ENCODE results near the gene CFAP53. TPM values are rescaled to one million over a fixed set of nuclear protein-coding genes. Genes with fewer than 3 reads are reported as not detected.
"Not testable (repeated sequence)": the region's sequence is repeated elsewhere in the genome, so short reads cannot be mapped to it uniquely, and the experiment has no call there.

CFAP53 gene
- total RNA-seq, 1 experiment from 2014 or later = 0.94 TPM

- TF ChIP-seq, protein P1, sequence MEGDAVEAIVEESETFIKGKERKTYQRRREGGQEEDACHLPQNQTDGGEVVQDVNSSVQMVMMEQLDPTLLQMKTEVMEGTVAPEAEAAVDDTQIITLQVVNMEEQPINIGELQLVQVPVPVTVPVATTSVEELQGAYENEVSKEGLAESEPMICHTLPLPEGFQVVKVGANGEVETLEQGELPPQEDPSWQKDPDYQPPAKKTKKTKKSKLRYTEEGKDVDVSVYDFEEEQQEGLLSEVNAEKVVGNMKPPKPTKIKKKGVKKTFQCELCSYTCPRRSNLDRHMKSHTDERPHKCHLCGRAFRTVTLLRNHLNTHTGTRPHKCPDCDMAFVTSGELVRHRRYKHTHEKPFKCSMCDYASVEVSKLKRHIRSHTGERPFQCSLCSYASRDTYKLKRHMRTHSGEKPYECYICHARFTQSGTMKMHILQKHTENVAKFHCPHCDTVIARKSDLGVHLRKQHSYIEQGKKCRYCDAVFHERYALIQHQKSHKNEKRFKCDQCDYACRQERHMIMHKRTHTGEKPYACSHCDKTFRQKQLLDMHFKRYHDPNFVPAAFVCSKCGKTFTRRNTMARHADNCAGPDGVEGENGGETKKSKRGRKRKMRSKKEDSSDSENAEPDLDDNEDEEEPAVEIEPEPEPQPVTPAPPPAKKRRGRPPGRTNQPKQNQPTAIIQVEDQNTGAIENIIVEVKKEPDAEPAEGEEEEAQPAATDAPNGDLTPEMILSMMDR (IDR thresholded peaks at IDR 0.05; ENCODE audit: unreplicated experiment) = no peak
- H3K9me3 Mint-ChIP-seq (ENCODE audit: low read depth, unreplicated experiment) = no peaks in the 10 kb centered on the region
- H3K4me1 Mint-ChIP-seq (ENCODE audit: low read depth, unreplicated experiment) = peaks cover 26% of the 10 kb centered on the region
- CTCF ChIA-PET = no interaction called here
- no TSS peak for BruUV-seq (replicated peaks)
- no peak for DNase-seq
- no peak overlapping the region for H3K27ac Mint-ChIP-seq (ENCODE audit: unreplicated experiment)
- intact Hi-C loops (cut with micrococcal nuclease; ENCODE audit: unreplicated experiment) = no loop called here
- H3K4me3 Mint-ChIP-seq (ENCODE audit: low read depth, unreplicated experiment) = no peak overlapping the region
- H3K27me3 Mint-ChIP-seq (ENCODE audit: unreplicated experiment) = no peaks in the 10 kb centered on the region
- H3K36me3 Mint-ChIP-seq (ENCODE audit: insufficient read depth, unreplicated experiment) = peaks cover 8% of the 10 kb centered on the region
Observed at GRCh38 chr18:50312296-50313030, 46.2 kb upstream of the CFAP53 start.

- Mint-ChIP-seq H3K4me3 (ENCODE audit: low read depth, unreplicated experiment) (no peak overlapping the region), H3K4me1 (ENCODE audit: low read depth, unreplicated experiment) (peaks cover 34% of the 10 kb centered on the region), H3K27ac (ENCODE audit: unreplicated experiment) (no peak overlapping the region), H3K9me3 (ENCODE audit: low read depth, unreplicated experiment) (no peaks in the 10 kb centered on the region), H3K27me3 (ENCODE audit: unreplicated experiment) (no peaks in the 10 kb centered on the region), H3K36me3 (ENCODE audit: insufficient read depth, unreplicated experiment) (peaks cover 16% of the 10 kb centered on the region)
- no TSS peak for BruUV-seq (replicated peaks)
- TF ChIP-seq, protein P1 (IDR thresholded peaks at IDR 0.05; ENCODE audit: unreplicated experiment) = no peak
- CTCF ChIA-PET = interaction anchor here (0.5 to 0.8 kb wide), 2 partner anchors 39 to 45 kb away, joined by 3 to 4 read pairs; no protein-coding TSS in a partner anchor
- intact Hi-C loops (cut with micrococcal nuclease; ENCODE audit: unreplicated experiment) = no loop called here
- DNase-seq = peak; percentile 28
Observed at GRCh38 chr18:50311650-50312049, 45.4 kb upstream of the CFAP53 start.

- no peak for DNase-seq
- H3K4me1 Mint-ChIP-seq (ENCODE audit: low read depth, unreplicated experiment) = peaks cover 35% of the 10 kb centered on the region
- peaks cover 16% of the 10 kb centered on the region for H3K36me3 Mint-ChIP-seq (ENCODE audit: insufficient read depth, unreplicated experiment)
- no peak overlapping the region for H3K27ac Mint-ChIP-seq (ENCODE audit: unreplicated experiment)
- intact Hi-C loops (cut with micrococcal nuclease; ENCODE audit: unreplicated experiment) = no loop called here
- no peak overlapping the region for H3K4me3 Mint-ChIP-seq (ENCODE audit: low read depth, unreplicated experiment)
- no peaks in the 10 kb centered on the region for H3K27me3 Mint-ChIP-seq (ENCODE audit: unreplicated experiment)
- no peaks in the 10 kb centered on the region for H3K9me3 Mint-ChIP-seq (ENCODE audit: low read depth, unreplicated experiment)
- CTCF ChIA-PET = no interaction called here
- BruUV-seq (replicated peaks) = no TSS peak
- TF ChIP-seq, protein P1 (IDR thresholded peaks at IDR 0.05; ENCODE audit: unreplicated experiment) = no peak
Observed at GRCh38 chr18:50310080-50310479, 43.8 kb upstream of the CFAP53 start.

GRCh38 chr18:50308851-50309250 is 42.6 kb upstream of the CFAP53 start:
- H3K4me1 Mint-ChIP-seq (ENCODE audit: low read depth, unreplicated experiment) = peaks cover 35% of the 10 kb centered on the region
- CTCF ChIA-PET = interaction anchor here (1.2 to 2.6 kb wide), 2 partner anchors 48 to 343 kb away, joined by 3 to 10 read pairs; no protein-coding TSS in a partner anchor
- H3K27ac Mint-ChIP-seq (ENCODE audit: unreplicated experiment) = peak overlapping the region; percentile 15
- peaks cover 16% of the 10 kb centered on the region for H3K36me3 Mint-ChIP-seq (ENCODE audit: insufficient read depth, unreplicated experiment)
- peak; percentile 14 for DNase-seq
- intact Hi-C loops (cut with micrococcal nuclease; ENCODE audit: unreplicated experiment) = loop anchor here (1.0 kb wide), 1 partner anchor 22 kb away; the partner anchor contains the start of gene CXXC1
- peak overlapping the region; percentile 81 for H3K4me3 Mint-ChIP-seq (ENCODE audit: low read depth, unreplicated experiment)
- not testable (repeated sequence) for BruUV-seq (replicated peaks); H3K9me3 Mint-ChIP-seq (ENCODE audit: low read depth, unreplicated experiment); H3K27me3 Mint-ChIP-seq (ENCODE audit: unreplicated experiment)
